Activated CD4-positive, alpha-beta T cell treated with anti-CD3 and anti-CD28 coated beads, Interleukin-10, Interleukin-2, amounts not matched to agents 100 ng/mL and 50 ng/mL, durations not matched to agents 16 hours and 8 hours (primary cell): ENCODE results near the gene THBS2.

Source experiments
- DNase-seq: peaks from one replicate; pipeline ENCODE4 v3.0.0-alpha.2; 2020

Gene THBS2

DNA sequence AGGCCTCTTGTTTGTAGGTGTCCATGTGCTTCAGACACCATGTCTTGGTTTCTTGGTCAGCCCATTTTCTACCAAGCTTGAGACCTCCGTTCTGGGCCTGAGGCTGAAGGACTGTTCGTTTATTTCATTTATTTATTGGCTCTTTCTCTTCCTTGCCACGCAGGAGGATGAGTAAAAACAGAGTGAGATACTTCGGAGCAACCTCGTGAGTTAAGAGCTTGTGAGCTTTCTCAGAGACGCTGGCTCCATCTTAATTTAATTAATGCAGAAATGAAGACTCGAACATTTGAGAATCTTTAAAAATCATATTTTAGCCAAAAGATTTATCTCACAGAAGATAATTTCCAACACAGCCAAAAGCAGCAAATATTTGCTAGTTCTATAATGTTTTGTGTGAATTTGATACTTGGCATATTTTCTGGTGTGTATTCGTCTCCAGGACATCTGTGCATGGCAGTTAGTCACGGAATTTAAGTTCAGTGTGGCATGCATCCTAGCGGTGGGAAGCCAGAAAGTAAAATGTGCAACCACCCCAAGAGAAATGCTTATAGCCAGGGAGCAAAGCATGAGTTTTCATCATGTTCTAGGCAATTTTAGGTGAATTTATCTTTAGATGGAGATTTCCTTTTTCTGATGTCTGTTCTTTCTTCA, 76.0 kb downstream of the THBS2 start:
- no peak for DNase-seq

- DNase-seq, result no peak
Measured at GRCh38 chr6:169176361-169176991, 77.2 kb downstream of the THBS2 start.

DNA sequence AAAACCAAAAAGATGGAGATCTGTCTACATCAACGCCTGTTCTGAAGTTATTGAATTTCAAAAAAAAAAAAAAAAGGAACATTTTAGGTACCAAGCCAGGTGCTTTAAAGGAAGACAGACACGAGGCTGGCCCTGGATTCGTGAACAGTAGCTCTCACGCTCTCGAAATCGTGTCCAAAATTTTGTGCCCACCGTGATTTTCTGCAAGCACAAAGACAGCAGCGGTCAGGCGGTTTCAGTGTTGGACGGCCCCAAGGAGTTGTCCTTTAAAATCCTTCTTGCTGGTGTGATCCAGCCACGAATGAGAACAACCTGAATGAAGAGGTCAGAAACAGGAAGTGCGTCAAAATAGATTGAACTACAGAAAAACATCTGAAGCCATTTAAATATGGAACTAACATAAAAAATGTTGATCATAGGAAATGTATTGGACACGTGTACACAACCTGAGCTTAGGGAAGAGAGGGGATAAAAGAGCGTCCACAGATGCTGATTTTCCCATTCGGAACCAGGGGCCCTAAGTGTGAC, 78.2 kb downstream of the THBS2 start:
- no peak for DNase-seq

DNA sequence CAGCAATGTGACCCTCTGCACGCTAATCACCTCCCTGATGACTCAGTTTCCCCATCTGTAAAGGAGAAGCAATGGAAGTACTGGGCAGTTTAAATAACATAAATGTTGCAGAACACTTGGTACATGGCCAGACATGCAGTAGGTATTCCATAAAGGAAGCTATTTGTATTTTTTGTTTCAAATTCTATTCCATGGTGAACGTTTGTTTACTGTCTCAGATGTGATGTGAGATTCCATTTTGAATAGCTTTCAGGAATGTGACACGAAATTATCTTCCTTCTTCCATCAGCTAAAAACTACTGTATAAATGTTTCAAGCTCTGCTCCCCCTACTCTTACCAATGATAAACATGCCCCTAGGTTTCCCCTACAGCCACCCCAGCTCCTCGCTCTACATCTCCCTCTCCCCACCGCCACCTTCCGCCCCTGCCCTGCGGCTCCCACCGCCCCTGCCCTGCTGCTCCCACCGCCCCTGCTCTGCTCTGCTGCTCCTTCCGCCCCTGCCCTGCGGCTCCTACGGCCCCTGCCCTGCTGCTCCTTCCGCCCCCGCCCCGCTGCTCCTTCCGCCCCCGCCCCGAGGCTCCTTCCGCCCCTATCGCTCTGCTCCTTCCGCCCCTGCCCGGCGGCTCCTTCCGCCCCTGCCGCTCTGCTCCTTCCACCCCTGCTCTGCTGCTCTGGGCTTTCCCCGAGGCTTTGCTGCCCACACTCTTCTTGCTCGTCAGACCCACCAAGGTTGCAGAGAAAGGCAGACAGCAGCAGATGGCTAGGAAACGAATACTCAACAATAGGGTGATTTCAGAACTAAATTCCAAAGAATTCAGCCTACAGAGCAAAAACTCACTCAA, 78.9 kb downstream of the THBS2 start:
- no peak for DNase-seq

DNA sequence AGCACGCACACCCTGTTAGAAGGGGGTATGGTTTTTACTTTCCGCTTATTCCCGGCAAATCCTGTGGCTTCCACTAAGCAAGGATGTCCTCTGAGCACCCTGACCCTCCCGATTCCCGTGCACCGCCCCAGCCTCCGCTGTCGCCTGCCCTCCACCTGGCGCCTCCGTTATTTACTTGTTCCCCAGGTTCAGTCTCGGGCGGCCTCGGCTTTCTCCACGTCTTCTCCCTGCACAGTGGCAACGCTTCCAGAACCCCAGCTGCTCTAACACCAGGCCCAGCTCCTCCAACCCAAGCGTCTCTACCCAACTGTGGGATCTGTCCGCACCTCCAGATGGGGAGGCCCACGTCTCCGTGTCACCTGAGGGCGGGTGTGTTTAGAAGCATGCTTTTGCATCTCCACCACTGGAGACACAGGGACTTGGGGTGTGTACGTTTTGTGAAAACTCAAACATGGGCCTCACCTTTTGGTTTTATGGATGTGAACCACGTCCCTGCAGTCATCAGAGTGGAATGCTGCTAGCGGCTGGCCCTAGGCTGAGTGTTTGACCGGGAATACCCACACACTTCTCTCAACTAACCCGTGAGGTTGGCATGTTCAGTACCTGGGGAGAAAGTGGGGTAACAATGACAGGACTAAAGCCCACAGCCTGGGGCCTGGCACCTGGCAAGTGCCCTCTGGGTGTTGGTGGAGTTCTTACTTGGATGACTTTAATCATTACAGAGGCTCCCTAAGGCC, 79.9 kb downstream of the THBS2 start:
- DNase-seq, result no peak

DNA sequence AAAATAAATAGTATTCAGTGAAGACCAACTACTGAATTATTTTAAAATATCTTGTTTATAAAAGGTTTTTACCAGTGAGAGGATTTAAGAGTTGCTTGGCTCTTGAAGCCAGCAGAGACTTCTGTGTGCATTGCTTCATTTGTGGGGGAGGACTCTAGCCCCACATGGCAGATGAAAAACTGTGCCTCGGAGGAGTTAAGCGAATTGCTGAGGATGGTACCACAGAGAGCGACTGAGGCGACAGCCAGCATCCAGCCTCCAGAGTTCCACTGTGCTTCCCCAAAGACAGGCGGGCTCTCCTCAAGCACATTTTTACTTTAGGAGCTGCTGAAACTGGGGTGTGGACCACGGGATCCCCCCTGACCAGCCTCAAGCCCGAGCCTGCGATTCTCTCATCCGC, 80.7 kb downstream of the THBS2 start:
- no peak for DNase-seq

DNA sequence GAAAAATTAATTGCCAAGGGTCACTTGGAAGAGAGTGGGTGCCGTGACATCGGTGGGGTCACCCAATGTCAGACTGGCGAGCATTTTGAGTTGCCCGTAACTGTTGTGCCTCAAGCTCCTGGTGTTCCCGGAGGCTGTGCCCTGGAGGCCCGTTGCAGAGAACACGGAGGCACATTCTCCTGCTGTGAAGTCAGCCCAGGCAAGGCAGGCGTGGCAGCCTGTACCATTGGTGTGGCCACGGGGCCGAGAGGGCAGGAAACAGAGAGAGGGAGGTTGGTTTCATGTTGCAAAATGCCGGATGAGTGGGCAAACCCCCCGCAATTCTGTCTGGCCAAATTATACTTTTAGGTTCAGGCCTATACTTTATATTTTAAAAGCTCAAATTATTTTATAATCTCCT, 81.2 kb downstream of the THBS2 start:
- no peak for DNase-seq

DNA sequence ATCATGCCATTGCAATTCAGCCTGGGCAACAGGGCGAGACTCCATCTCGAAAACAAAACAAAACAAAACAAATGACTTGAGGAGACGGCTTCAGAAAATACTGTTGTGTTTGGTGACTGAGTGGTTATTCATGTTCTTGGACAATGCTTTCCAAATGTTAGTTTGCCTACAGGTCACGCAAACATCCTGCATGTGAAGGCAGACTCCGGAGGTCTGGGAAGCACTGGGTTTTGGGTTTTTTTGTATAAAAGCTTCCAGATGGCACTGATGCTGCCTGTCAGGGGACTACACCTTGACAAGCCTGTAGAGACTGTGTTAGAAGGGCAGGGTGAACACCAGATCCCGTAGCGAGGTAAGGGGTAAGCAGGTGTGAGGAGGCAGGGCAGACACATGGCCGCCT, 81.7 kb downstream of the THBS2 start:
- no peak for DNase-seq

GRCh38 chr6:169171016-169171415, 82.6 kb downstream of the THBS2 start:
- DNase-seq, result no peak

- no peak for DNase-seq
Measured at GRCh38 chr6:169170583-169170955, 83.1 kb downstream of the THBS2 start.

DNA sequence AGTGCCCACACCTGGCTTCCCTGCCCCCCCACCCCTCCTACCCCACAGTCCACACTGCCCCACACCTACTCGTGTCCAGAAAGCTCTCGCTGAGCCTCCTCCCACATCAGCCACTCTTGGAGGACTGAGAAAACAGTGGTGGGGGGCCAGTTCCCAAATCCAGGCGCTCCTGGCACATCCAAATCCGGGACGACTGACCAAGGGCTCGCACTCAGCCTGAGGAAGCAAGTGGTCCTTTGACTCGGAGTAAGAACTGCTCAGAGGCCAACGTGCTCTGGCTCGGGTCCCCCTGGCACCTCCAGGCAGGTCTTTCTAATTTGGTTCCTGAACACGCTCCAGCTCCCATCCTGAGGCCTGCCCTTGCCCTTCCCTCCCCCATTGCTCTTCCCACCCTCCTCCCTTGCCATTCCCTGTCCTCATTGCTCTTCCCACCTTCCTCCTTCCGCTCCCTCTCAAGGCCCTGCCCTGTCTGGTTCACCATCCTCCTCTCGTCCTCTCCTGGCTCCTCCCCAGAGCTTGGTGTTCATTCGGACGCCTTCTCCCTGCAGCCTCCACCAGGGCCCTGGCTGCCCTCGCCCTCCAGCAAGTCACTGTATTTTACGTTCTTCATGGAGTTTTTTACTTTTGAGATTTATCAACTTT, 83.6 kb downstream of the THBS2 start:
- DNase-seq, result no peak

- no peak for DNase-seq
Measured at GRCh38 chr6:169169375-169169774, 84.3 kb downstream of the THBS2 start.

DNA sequence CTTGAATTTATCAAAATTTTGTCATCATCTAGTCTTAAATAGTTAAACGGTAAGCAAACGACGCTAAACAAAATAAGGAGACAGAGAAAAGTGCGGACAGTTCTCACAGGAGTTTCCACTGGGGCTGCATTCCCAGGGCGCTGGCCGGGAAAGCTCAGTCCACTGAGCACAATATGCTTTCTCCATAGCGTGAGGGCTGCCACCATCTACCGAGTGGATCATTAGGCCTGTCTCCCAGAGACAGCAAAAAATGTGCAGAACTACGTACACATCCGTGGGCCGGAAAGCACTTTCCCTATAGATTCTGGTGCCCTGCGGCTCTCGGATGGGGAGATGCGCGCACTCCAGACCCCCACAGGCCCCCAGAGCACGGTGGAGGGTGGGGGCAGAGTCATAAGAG, 84.9 kb downstream of the THBS2 start:
- no peak for DNase-seq

- no peak for DNase-seq
Measured at GRCh38 chr6:169168302-169168630, 85.4 kb downstream of the THBS2 start.

DNA sequence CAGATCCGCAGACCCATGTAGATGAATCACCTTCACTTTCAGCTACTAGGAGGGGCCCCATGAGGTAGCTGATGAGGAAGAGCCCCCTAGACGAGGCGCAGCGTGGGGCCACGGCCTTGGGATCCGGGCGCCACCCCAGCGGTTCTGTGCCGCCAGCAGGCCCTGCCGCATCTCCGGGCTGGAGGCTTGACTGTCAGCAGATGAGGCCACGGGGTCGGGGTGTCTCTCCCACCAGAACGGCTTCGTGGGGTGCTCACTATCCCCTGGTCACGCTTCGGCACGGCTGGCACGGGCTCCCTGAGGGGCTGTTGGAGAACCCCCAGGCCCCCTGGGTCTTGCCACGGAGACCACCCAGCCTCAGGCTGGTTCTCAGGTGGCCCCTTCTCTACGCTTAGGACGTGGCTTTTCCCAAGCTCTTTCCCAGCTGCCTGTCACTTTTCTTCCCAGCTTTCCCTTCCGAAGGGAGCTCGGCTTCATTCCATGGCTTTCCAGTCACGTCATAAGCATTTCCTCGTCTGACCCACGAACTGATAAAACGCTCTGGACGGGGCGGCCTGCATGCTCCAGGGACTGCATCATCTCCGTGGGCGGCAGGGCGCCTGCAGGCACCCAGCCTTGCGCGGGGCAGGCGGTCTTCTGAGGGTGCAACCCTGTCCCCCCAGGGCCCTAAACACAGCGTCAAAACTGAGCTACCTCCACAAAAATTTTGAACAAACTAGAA, 85.9 kb downstream of the THBS2 start:
- DNase-seq, result no peak

- no peak for DNase-seq
Measured at GRCh38 chr6:169166896-169167580, 86.6 kb downstream of the THBS2 start.
